ENCODE results near the gene MOCS2.

Gene MOCS2

GRCh38 chr5:53083927-53084326 lies 25.6 kb downstream of the MOCS2 start:
- TF ChIP-seq RAD21 (IDR thresholded peaks at IDR 0.05; ENCODE audit: low read depth) = no peak

- TF ChIP-seq ZBTB7A (IDR thresholded peaks at IDR 0.05; ENCODE audit: low read depth) (no peak), NFIC (IDR thresholded peaks at IDR 0.05) (no peak), TAF1 (IDR thresholded peaks at IDR 0.05; ENCODE audit: low read depth) (no peak), USF1 (IDR thresholded peaks at IDR 0.05) (no peak), CEBPB (IDR thresholded peaks at IDR 0.05) (no peak), EGR1 (IDR thresholded peaks at IDR 0.05) (no peak), TEAD4 (IDR thresholded peaks at IDR 0.05) (no peak), YY1 (IDR thresholded peaks at IDR 0.05; ENCODE audit: low read depth) (no peak), FOXM1 (IDR thresholded peaks at IDR 0.05; ENCODE audit: borderline replicate concordance, low read depth) (no peak), TCF12 (IDR thresholded peaks at IDR 0.05; ENCODE audit: low read depth) (no peak), EP300 (IDR thresholded peaks at IDR 0.05; ENCODE audit: borderline replicate concordance) (no peak), MAX (IDR thresholded peaks at IDR 0.05) (no peak), CREB1 (IDR thresholded peaks at IDR 0.05; ENCODE audit: low read depth) (no peak), REST (IDR thresholded peaks at IDR 0.05; ENCODE audit: low read depth) (no peak), RAD21 (IDR thresholded peaks at IDR 0.05; ENCODE audit: low read depth) (no peak)
These were observed 29.3 kb downstream of the MOCS2 start for GRCh38 chr5:53080271-53080670.

- no peak for TF ChIP-seq FOXM1 (IDR thresholded peaks at IDR 0.05; ENCODE audit: borderline replicate concordance, low read depth)
- no peak for TF ChIP-seq USF1 (IDR thresholded peaks at IDR 0.05)
- no peak for TF ChIP-seq TEAD4 (IDR thresholded peaks at IDR 0.05)
- TF ChIP-seq CREB1 (IDR thresholded peaks at IDR 0.05; ENCODE audit: low read depth) = no peak
- TF ChIP-seq NFIC (IDR thresholded peaks at IDR 0.05) = no peak
- TF ChIP-seq EGR1 (IDR thresholded peaks at IDR 0.05) = no peak
- TF ChIP-seq EP300 (IDR thresholded peaks at IDR 0.05; ENCODE audit: borderline replicate concordance) = no peak
- TF ChIP-seq MAX (IDR thresholded peaks at IDR 0.05) = no peak
- no peak for TF ChIP-seq RAD21 (IDR thresholded peaks at IDR 0.05; ENCODE audit: low read depth)
- no peak for TF ChIP-seq CEBPB (IDR thresholded peaks at IDR 0.05)
- TF ChIP-seq TCF12 (IDR thresholded peaks at IDR 0.05; ENCODE audit: low read depth) = no peak
- TF ChIP-seq ZBTB7A (IDR thresholded peaks at IDR 0.05; ENCODE audit: low read depth) = no peak
- TF ChIP-seq REST (IDR thresholded peaks at IDR 0.05; ENCODE audit: low read depth) = no peak
- TF ChIP-seq TAF1 (IDR thresholded peaks at IDR 0.05; ENCODE audit: low read depth) = no peak
- no peak for TF ChIP-seq YY1 (IDR thresholded peaks at IDR 0.05; ENCODE audit: low read depth)
These were observed 33.5 kb downstream of the MOCS2 start for GRCh38 chr5:53076014-53076583.

GRCh38 chr5:53073348-53073747 lies 36.2 kb downstream of the MOCS2 start:
- TF ChIP-seq ZBTB7A (IDR thresholded peaks at IDR 0.05; ENCODE audit: low read depth) = no peak
- no peak for TF ChIP-seq USF1 (IDR thresholded peaks at IDR 0.05)
- TF ChIP-seq EP300 (IDR thresholded peaks at IDR 0.05; ENCODE audit: borderline replicate concordance) = no peak
- no peak for TF ChIP-seq CREB1 (IDR thresholded peaks at IDR 0.05; ENCODE audit: low read depth)
- TF ChIP-seq CEBPB (IDR thresholded peaks at IDR 0.05) = no peak
- TF ChIP-seq YY1 (IDR thresholded peaks at IDR 0.05; ENCODE audit: low read depth) = no peak
- TF ChIP-seq TAF1 (IDR thresholded peaks at IDR 0.05; ENCODE audit: low read depth) = no peak
- no peak for TF ChIP-seq TEAD4 (IDR thresholded peaks at IDR 0.05)
- no peak for TF ChIP-seq NFIC (IDR thresholded peaks at IDR 0.05)
- no peak for TF ChIP-seq FOXM1 (IDR thresholded peaks at IDR 0.05; ENCODE audit: borderline replicate concordance, low read depth)
- no peak for TF ChIP-seq REST (IDR thresholded peaks at IDR 0.05; ENCODE audit: low read depth)

All from Ishikawa (cell line).